Stimulated activated CD8-positive, alpha-beta memory T cell treated with anti-CD3 and anti-CD28 coated beads, Interleukin-15, amount 100 ng/mL, for 24 hours (primary cell): ENCODE data around the gene INF2.
A peak's percentile ranks its signal among the peaks of the same experiment; 100 is the strongest.

Experiments
- DNase-seq: peaks from one replicate; pipeline ENCODE4 v3.0.0-alpha.2; 2020; ENCODE audit warnings: low read depth

INF2 gene

GRCh38 chr14:104702673-104703072, 13.3 kb downstream of the INF2 start:
- DNase-seq, result no peak

GRCh38 chr14:104703269-104703668, 13.9 kb downstream of the INF2 start:
- no peak for DNase-seq

GRCh38 chr14:104704252-104704651, 14.8 kb downstream of the INF2 start:
- no peak for DNase-seq

GRCh38 chr14:104705340-104706047, 16.1 kb downstream of the INF2 start:
- no peak for DNase-seq

GRCh38 chr14:104706733-104707607, 17.6 kb downstream of the INF2 start:
- no peak for DNase-seq

- no peak for DNase-seq
These were observed 18.5 kb downstream of the INF2 start for GRCh38 chr14:104707608-104708595.

- DNase-seq, result peak; percentile 51
These were observed 19.3 kb downstream of the INF2 start for GRCh38 chr14:104708606-104709268.

DNA sequence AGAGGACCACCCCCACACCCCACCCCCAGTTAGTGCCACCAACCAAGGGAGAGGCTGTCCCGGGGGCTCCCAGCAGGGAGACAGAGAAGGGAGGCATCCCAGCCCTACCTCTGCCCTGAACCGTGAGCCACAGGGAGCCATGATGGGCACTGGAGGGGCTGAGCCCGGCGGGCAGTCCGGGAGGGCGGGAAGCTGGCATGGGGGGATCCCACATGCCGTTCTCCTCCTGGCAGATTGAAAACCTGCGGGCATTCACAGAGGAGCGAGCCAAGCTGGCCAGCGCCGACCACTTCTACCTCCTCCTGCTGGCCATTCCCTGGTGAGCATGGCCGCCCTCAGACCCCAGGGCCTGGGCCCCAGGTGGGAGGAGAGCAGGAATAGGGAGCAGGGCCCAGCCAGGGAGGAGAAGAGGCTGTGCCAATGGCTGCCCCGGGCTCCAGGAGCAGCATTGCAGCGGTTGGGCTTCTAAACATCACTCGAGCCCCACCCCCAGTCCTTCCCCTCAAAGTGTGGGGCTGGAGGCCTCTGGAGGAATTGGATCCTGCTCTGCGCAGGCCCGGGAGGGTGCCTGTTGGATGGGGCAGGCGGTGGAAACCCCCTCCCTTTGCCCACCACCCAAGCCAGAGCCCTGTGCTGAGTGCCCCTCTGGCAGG, 20.1 kb downstream of the INF2 start:
- DNase-seq, result no peak

DNA sequence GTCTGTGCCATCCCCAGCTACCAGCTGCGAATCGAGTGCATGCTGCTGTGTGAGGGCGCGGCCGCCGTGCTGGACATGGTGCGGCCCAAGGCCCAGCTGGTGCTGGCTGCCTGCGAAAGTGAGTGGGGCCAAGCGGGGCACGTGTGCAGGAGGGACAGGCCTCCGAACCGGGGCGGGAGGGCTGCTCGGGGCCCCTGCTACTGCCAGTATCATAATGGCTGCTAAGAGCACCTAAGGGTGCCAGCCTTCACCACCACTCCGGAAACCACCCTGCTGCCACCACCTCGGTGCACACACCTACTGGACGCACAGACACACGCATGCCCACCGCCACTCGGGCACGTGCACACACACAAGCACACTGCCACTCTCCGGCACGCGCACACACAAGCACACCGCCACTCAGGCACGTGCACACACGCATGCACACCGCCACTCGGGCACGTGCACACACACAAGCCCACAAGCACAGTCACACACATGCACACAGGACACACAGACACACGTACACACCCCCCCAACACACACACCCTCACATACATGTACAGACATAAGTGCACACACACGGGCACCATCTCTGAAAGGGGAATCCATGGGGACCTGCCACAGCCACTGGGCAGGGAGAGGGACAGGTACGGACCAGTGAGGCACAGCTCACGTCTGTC, 20.8 kb downstream of the INF2 start:
- no peak for DNase-seq

- DNase-seq, result no peak
These were observed 23.7 kb downstream of the INF2 start for GRCh38 chr14:104712881-104713734.

GRCh38 chr14:104714066-104714465, 24.6 kb downstream of the INF2 start:
- DNase-seq, result no peak

- no peak for DNase-seq
These were observed 25.3 kb downstream of the INF2 start for GRCh38 chr14:104714681-104715080.

DNA sequence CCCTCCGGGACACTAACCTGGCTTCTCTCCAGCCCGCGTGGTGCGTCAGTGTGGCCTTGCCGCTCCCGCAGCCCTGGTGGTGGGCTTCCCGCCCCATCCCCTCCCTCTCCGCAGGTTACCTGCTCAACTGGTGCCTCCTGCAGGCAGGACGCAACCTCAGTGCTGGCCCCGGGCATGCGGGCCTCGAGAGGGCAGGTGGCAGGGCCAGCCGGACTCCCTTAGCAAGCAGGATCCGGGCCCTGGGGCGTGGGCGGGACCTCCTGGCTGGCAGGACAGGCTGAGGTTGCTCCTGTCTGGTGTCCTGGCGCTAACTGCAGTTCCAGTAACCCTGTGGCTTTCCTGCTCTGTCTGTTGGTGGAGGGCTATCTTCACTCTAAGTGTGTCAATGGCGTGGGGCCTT, 26.0 kb downstream of the INF2 start:
- no peak for DNase-seq

DNA sequence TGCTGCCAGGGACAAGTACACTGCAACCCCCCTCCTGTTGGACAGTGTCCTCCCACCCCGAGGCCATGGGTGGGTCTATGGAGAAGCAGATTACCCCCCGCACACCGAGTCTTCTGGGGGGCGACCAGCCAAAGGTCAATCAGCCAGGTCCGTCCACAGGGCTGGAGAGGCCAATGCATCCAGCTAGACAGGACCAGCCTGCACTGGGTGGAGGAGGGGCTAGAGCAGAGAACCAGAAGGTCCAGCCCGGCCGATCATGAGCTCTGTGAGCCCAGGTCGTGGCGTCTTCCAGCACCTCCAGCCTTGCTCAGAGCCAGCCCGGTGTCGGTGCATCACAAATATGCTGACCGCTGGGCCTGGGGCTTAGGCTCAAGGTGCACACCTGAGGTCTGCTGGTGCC, 26.5 kb downstream of the INF2 start:
- no peak for DNase-seq

DNA sequence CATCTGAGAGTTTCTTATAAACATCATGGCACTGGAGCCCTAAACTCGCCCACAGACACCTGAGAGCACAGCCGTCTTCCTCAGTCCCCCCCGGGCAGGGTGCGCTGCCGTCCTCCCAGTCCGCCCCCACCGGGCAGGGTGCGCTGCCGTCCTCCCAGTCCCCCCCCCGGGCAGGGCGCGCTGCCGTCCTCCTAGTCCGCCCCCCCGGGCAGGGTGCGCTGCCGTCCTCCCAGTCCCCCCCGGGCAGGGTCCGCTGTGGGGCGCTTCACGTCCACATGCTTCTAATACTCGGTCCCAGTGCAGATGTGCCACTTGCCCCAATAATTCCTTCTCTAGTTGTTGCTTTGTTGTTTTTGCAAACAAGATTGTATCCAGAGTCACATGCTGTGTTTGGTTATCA, 27.7 kb downstream of the INF2 start:
- DNase-seq, result no peak

- DNase-seq, result no peak
These were observed 28.2 kb downstream of the INF2 start for GRCh38 chr14:104717646-104718045.

DNA sequence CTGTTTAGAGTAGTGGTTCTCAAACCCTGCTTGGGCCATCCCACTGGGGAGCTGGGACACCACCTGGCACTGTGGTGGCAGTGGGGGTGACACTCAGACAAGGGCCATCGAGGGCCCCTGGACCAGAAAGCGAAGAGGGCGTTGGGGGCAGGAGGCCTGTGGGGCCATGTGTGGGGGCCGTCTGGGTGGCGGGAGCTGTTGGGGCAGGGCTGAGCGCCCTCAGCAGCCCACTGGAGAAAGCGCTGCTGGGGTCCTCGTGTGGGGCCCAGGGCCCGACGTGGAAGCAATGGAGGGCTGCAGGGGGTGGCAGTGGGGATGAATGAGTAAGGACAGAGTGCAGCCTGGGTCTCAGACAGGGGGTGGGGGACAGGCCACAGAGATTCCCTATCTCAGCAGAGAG, 28.7 kb downstream of the INF2 start:
- no peak for DNase-seq

DNA sequence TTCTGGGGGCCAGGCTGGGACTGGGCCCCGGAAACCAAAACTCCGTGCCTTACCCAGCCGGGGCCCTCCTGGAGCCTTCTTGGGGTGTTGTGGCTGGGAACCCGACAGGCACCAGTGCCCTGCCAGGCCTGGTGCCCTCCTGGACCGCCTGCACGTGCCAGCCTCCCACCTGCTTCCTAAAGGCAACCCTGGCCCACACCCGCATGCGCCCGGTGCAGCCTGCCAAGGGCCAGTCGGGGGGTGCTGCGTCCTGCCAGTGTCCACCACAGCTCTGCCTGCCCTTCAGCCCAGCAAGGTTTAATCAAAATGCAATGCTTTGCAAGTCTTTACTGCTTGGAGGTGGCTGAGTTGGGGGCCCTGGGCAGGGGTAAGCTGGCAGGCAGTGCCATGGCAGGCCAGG, 29.5 kb downstream of the INF2 start:
- DNase-seq, result no peak

DNA sequence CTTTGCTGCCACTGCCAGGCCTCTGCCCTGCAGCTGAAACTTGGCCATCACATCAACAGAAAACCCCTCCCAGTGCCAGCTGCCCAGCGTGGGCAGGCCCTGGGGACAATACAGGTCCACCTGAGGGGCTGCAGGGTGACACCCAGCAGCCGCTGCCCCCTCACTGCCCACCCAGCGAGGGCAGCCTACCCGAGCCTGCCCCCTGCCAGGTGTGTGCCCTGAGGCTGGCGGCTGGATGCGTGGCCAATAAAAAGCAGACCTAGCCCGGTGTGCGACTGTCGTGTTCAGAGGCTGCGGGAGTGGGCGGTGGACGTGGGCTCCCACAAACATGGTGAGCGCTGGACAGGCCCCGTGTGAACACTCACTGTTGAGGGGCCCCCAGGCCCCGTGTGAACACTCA, 29.9 kb downstream of the INF2 start:
- DNase-seq, result no peak
